Measurements from ENCODE around the gene C2orf49.

Gene C2orf49

DNA sequence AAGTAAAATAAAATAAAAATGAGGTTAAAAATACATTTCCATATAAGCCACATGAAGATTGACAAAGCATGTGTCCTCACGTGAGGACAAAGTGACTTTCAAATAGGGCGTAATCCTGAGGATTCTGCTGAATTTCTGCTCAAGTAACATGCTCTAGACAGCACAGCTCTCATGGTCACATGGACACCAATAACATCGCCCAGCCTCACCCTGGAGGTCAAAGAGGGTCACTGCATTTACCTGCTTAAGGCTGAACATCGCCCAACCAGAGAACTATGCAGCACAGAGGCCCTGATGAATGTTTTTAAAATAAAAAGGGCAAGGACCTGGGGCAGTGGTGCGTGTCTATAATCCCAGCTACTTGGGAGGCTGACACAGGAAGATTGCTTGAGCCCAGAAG is 38.0 kb upstream of the C2orf49 start:
- no peak overlapping the region for H3K4me3 ChIP-seq (ENCODE audit: low read depth, low read length)
- H3K36me3 ChIP-seq (ENCODE audit: control insufficient read depth, insufficient read depth, low read length) = peaks cover 29% of the 10 kb centered on the region
- no peak overlapping the region for H3K27ac ChIP-seq (ENCODE audit: low read depth, low read length)
- H3K27me3 ChIP-seq (ENCODE audit: control insufficient read depth, insufficient read depth, low read length) = no peaks in the 10 kb centered on the region
- H3K9me3 ChIP-seq (ENCODE audit: control insufficient read depth, insufficient read depth, low read length) = no peaks in the 10 kb centered on the region
- no peaks in the 10 kb centered on the region for H3K4me1 ChIP-seq (ENCODE audit: control insufficient read depth, insufficient read depth, low read length)
- H3K9ac ChIP-seq (ENCODE audit: low read depth, low read length) = no peak overlapping the region

DNA sequence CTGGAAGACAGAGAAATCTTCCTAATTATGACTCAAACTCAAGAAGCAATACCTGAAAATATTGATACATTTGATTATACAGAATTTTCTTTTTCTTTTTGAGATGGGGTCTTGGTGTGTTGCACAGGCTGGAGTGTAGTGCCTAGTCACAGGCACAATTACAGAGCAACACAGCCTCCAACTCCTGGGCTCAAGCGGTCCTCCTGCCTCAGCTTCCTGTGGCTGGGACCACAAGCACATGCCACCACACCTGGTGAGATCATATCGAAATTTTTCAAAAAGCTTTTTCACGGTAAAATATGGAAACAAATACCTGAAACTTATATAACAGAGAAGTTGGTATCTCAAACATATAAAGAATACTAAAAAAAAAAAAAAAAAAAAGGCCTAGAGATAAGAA is 35.7 kb upstream of the C2orf49 start:
- no peaks in the 10 kb centered on the region for H3K27me3 ChIP-seq (ENCODE audit: control insufficient read depth, insufficient read depth, low read length)
- no peak overlapping the region for H3K27ac ChIP-seq (ENCODE audit: low read depth, low read length)
- H3K36me3 ChIP-seq (ENCODE audit: control insufficient read depth, insufficient read depth, low read length) = peaks cover 19% of the 10 kb centered on the region
- H3K9ac ChIP-seq (ENCODE audit: low read depth, low read length) = no peak overlapping the region
- no peaks in the 10 kb centered on the region for H3K9me3 ChIP-seq (ENCODE audit: control insufficient read depth, insufficient read depth, low read length)
- no peaks in the 10 kb centered on the region for H3K4me1 ChIP-seq (ENCODE audit: control insufficient read depth, insufficient read depth, low read length)
- H3K4me3 ChIP-seq (ENCODE audit: low read depth, low read length) = no peak overlapping the region

DNA sequence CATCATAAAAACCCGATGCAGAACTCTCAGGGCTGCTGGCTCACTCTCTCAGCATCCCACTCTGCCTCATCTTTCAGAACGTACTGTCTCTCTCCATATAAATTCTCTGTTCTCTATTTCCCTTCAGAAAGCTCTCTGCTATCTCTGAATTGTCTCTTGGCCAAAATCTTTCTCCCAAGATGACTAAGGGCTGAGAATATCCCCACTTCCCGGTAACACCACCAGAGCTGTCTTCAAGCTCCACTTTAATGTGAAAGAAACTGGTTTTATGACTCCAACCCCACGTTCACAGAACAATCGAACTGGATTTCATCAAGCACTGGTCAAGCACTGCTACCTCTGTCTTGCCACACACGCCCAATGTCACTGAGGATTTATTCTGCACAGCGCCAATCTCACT is 30.2 kb upstream of the C2orf49 start:
- Histone ChIP-seq H3K4me3 (ENCODE audit: low read depth, low read length) (no peak overlapping the region), H3K36me3 (ENCODE audit: control insufficient read depth, insufficient read depth, low read length) (peaks cover 17% of the 10 kb centered on the region), H3K27ac (ENCODE audit: low read depth, low read length) (no peak overlapping the region), H3K4me1 (ENCODE audit: control insufficient read depth, insufficient read depth, low read length) (peaks cover 8% of the 10 kb centered on the region), H3K27me3 (ENCODE audit: control insufficient read depth, insufficient read depth, low read length) (no peaks in the 10 kb centered on the region), H3K9ac (ENCODE audit: low read depth, low read length) (no peak overlapping the region), H3K9me3 (ENCODE audit: control insufficient read depth, insufficient read depth, low read length) (no peaks in the 10 kb centered on the region)

DNA sequence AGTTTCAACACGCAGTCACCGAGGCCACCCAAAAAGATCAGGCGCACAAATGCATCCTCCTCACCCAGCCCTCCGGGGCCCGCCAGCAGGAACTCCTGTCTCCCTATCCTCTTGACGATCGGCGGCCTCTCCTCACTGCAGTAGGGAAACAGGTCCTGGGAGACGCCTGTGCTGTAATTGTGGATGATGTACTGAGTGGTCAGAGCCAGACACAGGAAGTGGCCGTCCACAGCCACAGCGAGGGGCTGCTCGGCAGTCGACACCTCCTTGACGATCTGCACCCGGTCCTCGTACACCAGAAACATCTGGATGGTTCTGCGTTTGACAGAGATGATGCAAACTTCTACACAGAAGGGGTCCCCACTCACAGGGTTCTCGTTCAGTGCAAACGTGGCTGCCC is 29.8 kb upstream of the C2orf49 start:
- Histone ChIP-seq H3K9ac (ENCODE audit: low read depth, low read length) (no peak overlapping the region), H3K36me3 (ENCODE audit: control insufficient read depth, insufficient read depth, low read length) (peaks cover 17% of the 10 kb centered on the region), H3K4me1 (ENCODE audit: control insufficient read depth, insufficient read depth, low read length) (peaks cover 8% of the 10 kb centered on the region), H3K4me3 (ENCODE audit: low read depth, low read length) (no peak overlapping the region), H3K9me3 (ENCODE audit: control insufficient read depth, insufficient read depth, low read length) (no peaks in the 10 kb centered on the region), H3K27ac (ENCODE audit: low read depth, low read length) (no peak overlapping the region), H3K27me3 (ENCODE audit: control insufficient read depth, insufficient read depth, low read length) (no peaks in the 10 kb centered on the region)

DNA sequence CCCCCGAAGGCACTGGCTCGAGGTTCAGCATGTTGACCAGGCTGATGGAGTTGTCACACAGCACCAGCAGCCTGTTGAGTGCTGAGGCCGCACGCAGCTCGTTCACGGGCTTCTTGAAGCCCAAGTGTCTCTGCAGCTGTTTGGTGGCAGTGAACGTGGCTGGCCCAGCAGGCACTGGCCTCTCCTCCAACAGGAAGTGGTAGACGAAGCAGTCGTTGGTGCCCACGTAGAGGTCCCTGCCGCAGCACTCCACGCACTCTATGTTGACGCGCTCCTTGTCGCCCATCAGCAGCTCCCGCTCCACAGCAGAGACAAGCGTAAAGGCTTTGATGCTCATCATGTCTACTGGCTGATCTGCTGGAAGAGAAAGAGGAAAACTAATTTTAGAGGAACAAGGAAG is 29.4 kb upstream of the C2orf49 start:
- Histone ChIP-seq H3K9ac (ENCODE audit: low read depth, low read length) (no peak overlapping the region), H3K4me1 (ENCODE audit: control insufficient read depth, insufficient read depth, low read length) (peaks cover 8% of the 10 kb centered on the region), H3K9me3 (ENCODE audit: control insufficient read depth, insufficient read depth, low read length) (no peaks in the 10 kb centered on the region), H3K4me3 (ENCODE audit: low read depth, low read length) (no peak overlapping the region), H3K27ac (ENCODE audit: low read depth, low read length) (no peak overlapping the region), H3K27me3 (ENCODE audit: control insufficient read depth, insufficient read depth, low read length) (no peaks in the 10 kb centered on the region), H3K36me3 (ENCODE audit: control insufficient read depth, insufficient read depth, low read length) (peaks cover 17% of the 10 kb centered on the region)

DNA sequence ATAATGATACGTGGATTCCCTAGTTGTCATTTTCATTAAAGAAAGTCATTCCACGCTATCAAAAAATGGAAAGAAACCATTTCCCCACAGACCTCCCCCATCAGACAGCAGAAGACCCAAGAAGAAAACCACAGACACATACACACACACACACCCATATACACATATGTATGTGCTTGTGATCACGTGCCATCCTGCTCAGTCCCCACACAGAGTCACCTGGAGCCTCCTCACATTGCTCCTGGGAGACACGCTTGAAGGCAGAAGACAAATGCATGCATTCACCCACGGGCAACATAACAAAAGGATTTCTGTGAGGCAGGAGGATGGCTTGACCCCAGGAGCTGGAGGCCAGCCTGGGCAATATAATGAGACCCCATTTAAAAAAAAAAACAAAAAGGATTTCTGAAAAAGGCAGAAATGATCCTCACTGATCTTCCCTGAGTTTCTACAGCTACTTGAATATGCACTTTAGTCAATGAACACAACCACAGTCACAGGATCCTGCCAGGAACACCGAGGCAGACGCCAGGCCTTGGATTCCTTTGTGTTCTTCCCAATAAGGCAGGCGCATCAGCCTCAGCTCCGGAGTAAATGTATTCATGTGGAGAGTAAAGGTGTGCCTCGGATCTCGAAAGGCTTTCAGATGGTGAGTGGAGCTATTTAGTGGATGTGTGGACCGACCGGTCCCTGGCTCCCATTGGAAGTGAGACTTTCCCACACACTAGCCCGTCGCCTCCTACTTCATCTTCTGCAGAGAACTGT is 28.8 kb upstream of the C2orf49 start:
- Histone ChIP-seq H3K9ac (ENCODE audit: low read depth, low read length) (no peak overlapping the region), H3K9me3 (ENCODE audit: control insufficient read depth, insufficient read depth, low read length) (no peaks in the 10 kb centered on the region), H3K27me3 (ENCODE audit: control insufficient read depth, insufficient read depth, low read length) (no peaks in the 10 kb centered on the region), H3K27ac (ENCODE audit: low read depth, low read length) (no peak overlapping the region), H3K36me3 (ENCODE audit: control insufficient read depth, insufficient read depth, low read length) (peaks cover 17% of the 10 kb centered on the region), H3K4me3 (ENCODE audit: low read depth, low read length) (no peak overlapping the region), H3K4me1 (ENCODE audit: control insufficient read depth, insufficient read depth, low read length) (peaks cover 8% of the 10 kb centered on the region)

DNA sequence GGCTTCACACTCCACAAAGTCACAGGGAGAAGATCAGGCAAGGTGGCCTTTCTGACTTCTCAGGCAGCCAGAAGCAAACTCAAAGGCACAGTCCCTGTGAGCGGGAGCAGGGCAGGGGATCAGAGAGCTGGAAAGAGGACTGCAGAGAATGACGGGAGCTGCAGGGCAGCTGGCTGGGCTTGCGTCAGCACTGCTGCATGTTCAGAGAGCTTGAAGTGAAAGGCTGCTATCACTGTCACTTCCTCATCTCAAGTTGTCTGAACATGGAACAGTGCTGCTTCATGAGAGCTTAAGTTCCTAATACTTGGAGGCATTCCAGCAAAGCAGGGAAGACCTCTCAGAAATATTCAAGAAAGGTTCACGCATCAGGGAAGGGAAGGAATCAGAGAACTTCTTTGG is 28.2 kb upstream of the C2orf49 start:
- Histone ChIP-seq H3K9ac (ENCODE audit: low read depth, low read length) (no peak overlapping the region), H3K36me3 (ENCODE audit: control insufficient read depth, insufficient read depth, low read length) (peaks cover 17% of the 10 kb centered on the region), H3K27ac (ENCODE audit: low read depth, low read length) (no peak overlapping the region)

DNA sequence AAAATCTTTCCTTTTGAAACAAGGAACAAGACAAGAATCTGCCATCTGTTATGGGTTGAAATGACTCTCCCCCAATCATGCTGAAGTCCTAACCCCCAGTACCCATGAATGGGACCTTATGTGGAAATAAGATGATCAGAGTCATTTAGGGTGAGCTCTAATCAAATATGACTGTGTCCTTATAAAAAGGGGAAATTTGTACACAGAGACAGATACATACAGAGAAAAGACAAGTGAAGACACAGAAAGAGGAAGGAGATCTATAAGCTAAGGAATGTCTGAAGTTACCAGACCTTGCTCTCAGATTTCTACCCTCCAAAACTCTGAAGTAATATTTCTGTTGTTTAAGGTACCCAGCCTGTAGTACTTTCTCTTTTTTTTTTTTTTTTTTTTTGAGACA is 23.5 kb upstream of the C2orf49 start:
- no peak overlapping the region for H3K9ac ChIP-seq (ENCODE audit: low read depth, low read length)

More for the DNA sequence above, 28.2 kb upstream of the C2orf49 start:
- Histone ChIP-seq H3K4me3 (ENCODE audit: low read depth, low read length) (no peak overlapping the region), H3K27me3 (ENCODE audit: control insufficient read depth, insufficient read depth, low read length) (no peaks in the 10 kb centered on the region), H3K4me1 (ENCODE audit: control insufficient read depth, insufficient read depth, low read length) (peaks cover 8% of the 10 kb centered on the region), H3K9me3 (ENCODE audit: control insufficient read depth, insufficient read depth, low read length) (no peaks in the 10 kb centered on the region)

DNA sequence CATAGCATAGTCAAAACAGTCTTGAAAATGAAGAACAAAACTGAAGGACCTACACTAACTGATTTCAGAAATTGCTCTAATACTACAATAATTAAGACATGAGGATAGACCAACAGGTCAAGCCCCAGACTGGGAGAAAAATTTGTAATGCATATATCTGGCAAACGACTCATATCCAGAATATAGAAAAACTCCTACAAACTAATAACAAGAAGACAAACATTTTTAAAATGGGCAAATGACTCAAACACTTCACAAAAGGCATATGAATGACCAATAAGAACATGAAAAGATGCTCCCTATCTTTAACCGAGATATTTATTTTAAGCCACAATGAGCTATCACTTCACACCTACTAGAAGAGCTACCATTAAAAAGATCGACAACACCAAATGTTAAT is 22.0 kb upstream of the C2orf49 start:
- H3K27ac ChIP-seq (ENCODE audit: low read depth, low read length) = no peak overlapping the region
- no peaks in the 10 kb centered on the region for H3K9me3 ChIP-seq (ENCODE audit: control insufficient read depth, insufficient read depth, low read length)
- H3K9ac ChIP-seq (ENCODE audit: low read depth, low read length) = no peak overlapping the region
- no peaks in the 10 kb centered on the region for H3K27me3 ChIP-seq (ENCODE audit: control insufficient read depth, insufficient read depth, low read length)
- no peaks in the 10 kb centered on the region for H3K36me3 ChIP-seq (ENCODE audit: control insufficient read depth, insufficient read depth, low read length)
- no peak overlapping the region for H3K4me3 ChIP-seq (ENCODE audit: low read depth, low read length)
- H3K4me1 ChIP-seq (ENCODE audit: control insufficient read depth, insufficient read depth, low read length) = no peaks in the 10 kb centered on the region

More for the DNA sequence above, 23.5 kb upstream of the C2orf49 start:
- no peaks in the 10 kb centered on the region for H3K27me3 ChIP-seq (ENCODE audit: control insufficient read depth, insufficient read depth, low read length)
- H3K4me1 ChIP-seq (ENCODE audit: control insufficient read depth, insufficient read depth, low read length) = peaks cover 4% of the 10 kb centered on the region
- no peaks in the 10 kb centered on the region for H3K9me3 ChIP-seq (ENCODE audit: control insufficient read depth, insufficient read depth, low read length)
- H3K27ac ChIP-seq (ENCODE audit: low read depth, low read length) = no peak overlapping the region
- H3K4me3 ChIP-seq (ENCODE audit: low read depth, low read length) = no peak overlapping the region
- no peaks in the 10 kb centered on the region for H3K36me3 ChIP-seq (ENCODE audit: control insufficient read depth, insufficient read depth, low read length)

DNA sequence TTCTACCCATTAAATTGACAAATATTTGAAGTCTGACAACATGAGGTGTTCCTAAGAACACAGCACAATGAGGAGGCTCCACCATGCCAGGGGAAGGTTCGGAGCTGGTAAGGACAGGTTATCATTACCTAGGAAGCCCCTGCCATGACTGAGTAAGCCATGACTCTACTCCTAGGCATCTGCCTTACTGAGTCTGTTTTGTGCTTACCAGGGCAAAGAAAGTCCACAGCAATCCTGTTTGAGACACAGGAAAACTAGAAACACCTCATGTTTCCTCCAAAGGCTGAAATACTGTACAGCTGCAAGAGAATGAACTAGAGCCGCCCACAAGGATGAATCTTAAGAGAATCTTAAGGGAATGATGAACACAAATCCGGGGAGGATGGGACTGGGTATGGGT is 19.4 kb upstream of the C2orf49 start:
- no peaks in the 10 kb centered on the region for H3K27me3 ChIP-seq (ENCODE audit: control insufficient read depth, insufficient read depth, low read length)
- no peak overlapping the region for H3K27ac ChIP-seq (ENCODE audit: low read depth, low read length)
- H3K4me3 ChIP-seq (ENCODE audit: low read depth, low read length) = no peak overlapping the region
- H3K4me1 ChIP-seq (ENCODE audit: control insufficient read depth, insufficient read depth, low read length) = no peaks in the 10 kb centered on the region
- no peak overlapping the region for H3K9ac ChIP-seq (ENCODE audit: low read depth, low read length)
- no peaks in the 10 kb centered on the region for H3K9me3 ChIP-seq (ENCODE audit: control insufficient read depth, insufficient read depth, low read length)
- H3K36me3 ChIP-seq (ENCODE audit: control insufficient read depth, insufficient read depth, low read length) = no peaks in the 10 kb centered on the region

DNA sequence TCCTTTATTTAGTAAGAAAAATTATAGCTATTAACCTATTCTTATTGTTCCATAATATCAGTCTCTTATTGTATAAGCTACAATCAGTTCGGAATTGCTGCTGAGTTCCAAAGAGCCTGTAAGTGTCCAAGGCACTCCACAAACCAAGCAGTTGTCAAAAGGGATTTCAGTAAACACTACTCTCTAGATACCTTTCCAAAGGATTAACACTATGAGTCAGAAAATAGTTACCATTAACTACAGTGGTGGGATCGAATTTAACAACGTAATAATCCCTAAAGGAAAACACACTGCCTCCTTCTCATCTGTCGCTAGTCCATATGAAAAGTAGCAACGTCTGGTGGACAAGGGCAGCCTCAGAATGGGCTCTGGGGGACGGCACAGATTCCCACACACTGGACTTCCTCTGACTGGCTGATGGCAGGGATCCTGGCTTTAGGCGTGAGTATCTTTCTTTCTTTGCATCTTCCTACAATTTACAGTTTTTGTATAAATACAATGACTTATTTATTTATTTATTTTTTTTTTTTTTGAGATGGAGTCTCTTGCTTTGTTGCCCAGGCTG is 16.6 kb upstream of the C2orf49 start:
- Histone ChIP-seq H3K27ac (ENCODE audit: low read depth, low read length) (no peak overlapping the region), H3K36me3 (ENCODE audit: control insufficient read depth, insufficient read depth, low read length) (no peaks in the 10 kb centered on the region; the same call in 1 of the 2 replicates), H3K9me3 (ENCODE audit: control insufficient read depth, insufficient read depth, low read length) (no peaks in the 10 kb centered on the region), H3K9ac (ENCODE audit: low read depth, low read length) (no peak overlapping the region), H3K27me3 (ENCODE audit: control insufficient read depth, insufficient read depth, low read length) (no peaks in the 10 kb centered on the region), H3K4me3 (ENCODE audit: low read depth, low read length) (no peak overlapping the region), H3K4me1 (ENCODE audit: control insufficient read depth, insufficient read depth, low read length) (peaks cover 13% of the 10 kb centered on the region)
